ENCODE measurements around the gene S100A2.
"Not testable (repeated sequence)": the region's sequence is repeated elsewhere in the genome, so short reads cannot be mapped to it uniquely, and the experiment has no call there.

The S100A2 gene

DNA sequence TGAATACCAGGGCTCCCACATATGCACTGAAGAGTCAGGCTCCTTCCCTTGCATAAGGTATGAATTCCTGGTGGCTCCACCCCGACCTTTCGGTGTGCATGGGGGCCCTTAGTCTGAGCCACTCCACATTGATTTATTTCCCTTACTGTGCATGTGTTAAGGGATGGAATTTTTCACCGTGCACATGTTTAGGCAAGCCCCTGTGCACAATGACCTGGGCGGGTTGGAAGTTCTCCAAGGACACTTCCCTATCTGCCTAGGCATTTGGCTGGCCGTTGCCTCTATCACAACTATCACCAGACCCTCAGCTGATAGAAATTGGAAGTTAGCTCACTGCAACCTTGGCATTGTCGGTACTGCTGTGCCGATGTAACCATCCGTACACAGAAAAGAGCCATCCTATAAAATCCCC is 39.5 kb downstream of the S100A2 start:
- Histone ChIP-seq H3K27ac (peak overlapping the region; percentile 86), H3K9me3 (ENCODE audit: severe bottlenecking) (peaks cover 2% of the 10 kb centered on the region), H3K27me3 (ENCODE audit: insufficient read depth, low read depth, severe bottlenecking) (no peaks in the 10 kb centered on the region), H3K4me3 (ENCODE audit: low read depth, low read length) (no peak overlapping the region), H3K36me3 (no peaks in the 10 kb centered on the region)
- TF ChIP-seq, protein P1, sequence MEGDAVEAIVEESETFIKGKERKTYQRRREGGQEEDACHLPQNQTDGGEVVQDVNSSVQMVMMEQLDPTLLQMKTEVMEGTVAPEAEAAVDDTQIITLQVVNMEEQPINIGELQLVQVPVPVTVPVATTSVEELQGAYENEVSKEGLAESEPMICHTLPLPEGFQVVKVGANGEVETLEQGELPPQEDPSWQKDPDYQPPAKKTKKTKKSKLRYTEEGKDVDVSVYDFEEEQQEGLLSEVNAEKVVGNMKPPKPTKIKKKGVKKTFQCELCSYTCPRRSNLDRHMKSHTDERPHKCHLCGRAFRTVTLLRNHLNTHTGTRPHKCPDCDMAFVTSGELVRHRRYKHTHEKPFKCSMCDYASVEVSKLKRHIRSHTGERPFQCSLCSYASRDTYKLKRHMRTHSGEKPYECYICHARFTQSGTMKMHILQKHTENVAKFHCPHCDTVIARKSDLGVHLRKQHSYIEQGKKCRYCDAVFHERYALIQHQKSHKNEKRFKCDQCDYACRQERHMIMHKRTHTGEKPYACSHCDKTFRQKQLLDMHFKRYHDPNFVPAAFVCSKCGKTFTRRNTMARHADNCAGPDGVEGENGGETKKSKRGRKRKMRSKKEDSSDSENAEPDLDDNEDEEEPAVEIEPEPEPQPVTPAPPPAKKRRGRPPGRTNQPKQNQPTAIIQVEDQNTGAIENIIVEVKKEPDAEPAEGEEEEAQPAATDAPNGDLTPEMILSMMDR (IDR thresholded peaks at IDR 0.05; ENCODE audit: low read depth, low read length): no peak
- no peak for DNase-seq

DNA sequence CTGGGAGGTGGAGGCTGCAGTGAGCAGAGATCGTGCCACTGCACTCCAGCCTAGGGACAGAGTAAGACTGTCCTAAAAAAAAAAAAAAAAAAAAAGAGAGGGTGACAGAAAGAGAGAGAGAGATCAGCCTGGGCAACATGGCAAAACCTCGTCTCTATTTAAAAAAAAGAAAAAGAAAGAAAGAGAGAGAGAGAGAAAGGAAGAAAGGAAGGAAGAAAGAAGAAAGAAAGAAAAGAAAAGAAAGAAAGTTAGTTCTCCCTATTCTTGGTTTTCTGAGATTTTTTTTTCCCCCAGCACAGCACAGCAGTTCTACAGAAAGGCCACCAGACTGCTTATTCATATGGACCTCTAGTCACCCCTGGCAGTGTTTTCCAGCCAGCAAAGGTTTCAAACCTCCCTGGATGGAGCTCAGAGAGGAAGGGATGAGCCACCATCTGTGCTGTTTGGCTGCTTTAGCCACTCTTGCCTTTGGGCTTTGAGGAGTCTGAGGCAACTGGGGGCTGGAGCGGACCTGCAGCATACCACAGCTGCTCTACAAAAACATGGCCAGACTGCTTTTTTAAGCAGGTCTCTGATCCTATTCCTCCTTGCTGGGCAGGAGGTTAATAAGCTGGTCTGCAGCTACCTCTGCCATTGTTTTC is 40.4 kb downstream of the S100A2 start:
- H3K9me3 ChIP-seq (ENCODE audit: severe bottlenecking): peaks cover 2% of the 10 kb centered on the region
- H3K27me3 ChIP-seq (ENCODE audit: insufficient read depth, low read depth, severe bottlenecking): no peaks in the 10 kb centered on the region
- no peaks in the 10 kb centered on the region for H3K36me3 ChIP-seq
- peak; percentile 97 for DNase-seq
- no peak overlapping the region for H3K4me3 ChIP-seq (ENCODE audit: low read depth, low read length)
- TF ChIP-seq, protein P1 (IDR thresholded peaks at IDR 0.05; ENCODE audit: low read depth, low read length): no peak
- peak overlapping the region; percentile 86 for H3K27ac ChIP-seq

DNA sequence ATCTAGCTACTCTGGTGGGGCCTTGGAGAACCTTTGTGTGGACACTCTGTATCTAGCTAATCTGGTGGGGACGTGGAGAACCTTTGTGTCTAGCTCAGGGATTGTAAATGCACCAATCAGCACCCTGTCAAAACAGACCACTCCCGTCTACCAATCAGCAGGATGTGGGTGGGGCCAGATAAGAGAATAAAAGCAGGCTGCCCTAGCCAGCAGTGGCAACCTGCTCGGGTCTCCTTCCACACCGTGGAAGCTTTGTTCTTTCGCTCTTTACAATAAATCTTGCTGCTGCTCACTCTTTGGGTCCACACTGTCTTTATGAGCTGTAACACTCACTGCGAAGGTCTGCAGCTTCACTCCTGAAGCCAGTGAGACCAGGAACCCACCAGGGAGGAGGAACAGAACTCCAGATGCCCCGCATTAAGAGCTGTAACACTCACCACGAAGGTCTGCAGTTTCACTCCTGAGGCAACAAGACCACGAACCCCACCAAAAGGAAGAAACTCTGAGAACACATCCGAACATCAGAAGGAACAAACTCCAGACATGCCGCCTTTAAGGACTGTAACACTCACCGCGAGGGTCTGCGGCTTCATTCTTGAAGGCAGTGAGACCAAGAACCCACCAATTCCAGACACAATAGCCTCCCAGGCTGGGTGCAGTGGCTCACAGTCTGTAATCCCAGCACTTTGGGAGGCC is 43.1 kb downstream of the S100A2 start:
- not testable (repeated sequence) for DNase-seq; H3K4me3 ChIP-seq (ENCODE audit: low read depth, low read length); H3K9me3 ChIP-seq (ENCODE audit: severe bottlenecking); H3K36me3 ChIP-seq; H3K27me3 ChIP-seq (ENCODE audit: insufficient read depth, low read depth, severe bottlenecking); H3K27ac ChIP-seq

DNA sequence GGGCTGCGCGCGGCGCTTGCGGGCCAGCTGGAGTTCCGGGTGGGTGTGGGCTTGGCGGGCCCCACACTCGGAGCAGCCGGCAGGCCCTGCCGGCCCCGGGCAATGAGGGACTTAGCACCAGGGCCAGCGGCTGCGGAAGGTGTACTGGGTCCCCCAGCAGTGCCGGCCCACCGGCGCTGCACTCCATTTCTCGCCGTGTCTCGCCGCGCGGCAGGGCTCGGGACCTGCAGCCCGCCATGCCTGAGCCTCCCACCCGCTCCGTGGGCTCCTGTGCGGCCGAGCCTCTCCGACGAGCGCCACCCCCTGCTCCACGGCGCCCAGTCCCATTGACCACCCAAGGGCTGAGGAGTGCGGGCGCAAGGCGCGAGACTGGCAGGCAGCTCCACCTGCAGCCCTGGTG is 43.8 kb downstream of the S100A2 start:
- H3K27ac ChIP-seq; DNase-seq; H3K36me3 ChIP-seq; H3K4me3 ChIP-seq (ENCODE audit: low read depth, low read length); H3K27me3 ChIP-seq (ENCODE audit: insufficient read depth, low read depth, severe bottlenecking); H3K9me3 ChIP-seq (ENCODE audit: severe bottlenecking): not testable (repeated sequence)

DNA sequence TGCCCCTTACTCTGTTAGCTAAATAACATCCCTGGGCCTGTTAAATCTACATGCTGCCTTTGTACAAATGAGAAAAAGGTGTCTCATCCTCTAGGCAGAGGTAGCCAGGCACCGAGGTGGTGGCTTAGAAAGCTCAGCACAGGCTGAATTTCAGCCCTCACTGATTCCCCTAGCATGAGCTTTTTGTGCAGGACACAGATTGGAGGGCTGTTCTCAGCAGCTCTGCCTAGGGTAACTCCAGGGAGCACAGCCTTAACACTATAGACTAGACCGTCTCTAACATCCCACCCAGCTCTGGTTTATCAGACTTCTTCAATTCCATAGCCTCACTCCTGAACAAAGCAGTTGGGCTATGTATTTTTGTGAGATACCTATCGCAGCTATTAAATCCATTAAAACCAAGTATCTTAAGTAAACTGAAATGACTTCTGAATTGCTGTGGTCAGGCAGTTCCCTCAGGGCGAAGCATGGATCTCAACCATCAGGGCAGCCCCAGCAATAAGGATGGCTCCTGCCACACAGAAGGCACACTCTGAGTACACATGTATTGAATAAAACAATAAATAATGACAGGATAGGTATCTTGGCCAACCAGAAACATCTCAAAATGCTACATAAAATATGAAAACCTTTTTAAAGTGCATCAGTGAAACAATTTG is 44.7 kb downstream of the S100A2 start:
- TF ChIP-seq, protein P1 (IDR thresholded peaks at IDR 0.05; ENCODE audit: low read depth, low read length): no peak
- no peaks in the 10 kb centered on the region for H3K27me3 ChIP-seq (ENCODE audit: insufficient read depth, low read depth, severe bottlenecking)
- H3K36me3 ChIP-seq: no peaks in the 10 kb centered on the region
- no peak overlapping the region for H3K27ac ChIP-seq
- peaks cover 2% of the 10 kb centered on the region for H3K9me3 ChIP-seq (ENCODE audit: severe bottlenecking)
- no peak overlapping the region for H3K4me3 ChIP-seq (ENCODE audit: low read depth, low read length)
- DNase-seq: peak; percentile 36

DNA sequence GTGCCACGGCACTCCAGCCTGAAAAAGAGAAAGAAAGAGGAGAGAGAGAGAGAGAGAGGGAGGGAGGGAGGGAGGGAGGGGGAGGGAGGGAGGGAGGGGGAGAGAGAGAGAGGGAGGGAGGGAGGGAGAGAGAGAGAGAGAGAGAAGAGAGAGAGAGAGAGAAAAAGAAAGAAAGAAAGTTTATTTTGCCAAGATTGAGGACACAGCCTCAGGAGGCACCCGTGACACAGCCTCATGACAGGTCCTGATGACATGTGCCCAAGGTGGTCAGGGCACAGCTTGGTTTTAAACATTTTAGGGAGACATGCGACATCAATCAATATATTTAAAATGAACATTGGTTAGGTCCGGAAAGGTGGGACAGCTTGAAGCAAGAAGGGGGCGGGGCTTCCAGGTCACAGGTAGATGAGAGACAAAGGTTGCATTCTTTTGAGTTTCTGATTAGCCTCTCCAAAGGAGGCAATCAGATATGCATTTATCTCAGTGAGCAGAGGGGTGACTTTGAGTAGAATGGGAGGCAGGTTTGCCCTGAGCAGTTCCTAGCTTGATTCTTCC is 45.4 kb downstream of the S100A2 start:
- not testable (repeated sequence) for H3K4me3 ChIP-seq (ENCODE audit: low read depth, low read length); H3K9me3 ChIP-seq (ENCODE audit: severe bottlenecking); H3K27ac ChIP-seq; H3K36me3 ChIP-seq; H3K27me3 ChIP-seq (ENCODE audit: insufficient read depth, low read depth, severe bottlenecking)
- peak; percentile 7 for DNase-seq

DNA sequence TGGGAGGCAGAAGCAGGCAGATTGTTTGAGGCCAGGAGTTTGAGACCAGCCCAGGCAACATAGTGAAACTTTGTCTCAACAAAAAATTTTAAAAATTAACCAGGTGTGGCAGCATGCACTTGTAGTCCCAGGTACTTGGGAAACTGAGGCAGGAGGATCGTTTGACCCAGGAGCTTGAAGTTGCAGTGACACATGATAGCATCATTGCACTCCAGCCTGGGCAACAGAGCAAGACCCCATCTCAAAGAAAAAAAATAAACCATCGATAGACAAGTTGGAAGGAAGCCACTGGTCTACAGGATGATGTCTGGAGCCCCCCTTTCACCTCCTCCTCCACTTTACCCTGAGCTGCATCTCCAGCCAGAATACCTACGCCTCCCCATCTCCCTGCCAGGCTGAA is 46.4 kb downstream of the S100A2 start:
- no peaks in the 10 kb centered on the region for H3K36me3 ChIP-seq
- peak; percentile 1 for DNase-seq
- H3K27ac ChIP-seq: no peak overlapping the region
- H3K27me3 ChIP-seq (ENCODE audit: insufficient read depth, low read depth, severe bottlenecking): no peaks in the 10 kb centered on the region
- peaks cover 2% of the 10 kb centered on the region for H3K9me3 ChIP-seq (ENCODE audit: severe bottlenecking)
- TF ChIP-seq, protein P1 (IDR thresholded peaks at IDR 0.05; ENCODE audit: low read depth, low read length): no peak
- no peak overlapping the region for H3K4me3 ChIP-seq (ENCODE audit: low read depth, low read length)

All from WERI-Rb-1 (cell line).